Measurements from ENCODE around the gene CYYR1.

The CYYR1 gene

GRCh38 chr21:26422138-26422537, 150.9 kb downstream of the CYYR1 start:
- H3K27ac ChIP-seq (ENCODE audit: extremely low read depth, low read depth, low read length) = no peak overlapping the region
- CTCF ChIA-PET = no interaction called here
- no peaks in the 10 kb centered on the region for H3K9me3 ChIP-seq (ENCODE audit: control insufficient read depth, insufficient read depth, low read depth, low read length)
- H3K36me3 ChIP-seq (ENCODE audit: control insufficient read depth in 2 of 2, insufficient read depth in 1 of 2, low read length in 2 of 2) = no peaks in the 10 kb centered on the region
- H3K4me1 ChIP-seq (ENCODE audit: control insufficient read depth, insufficient read depth, low read length) = no peaks in the 10 kb centered on the region
- no peak overlapping the region for H3K4me3 ChIP-seq (ENCODE audit: low read depth, low read length)
- TF ChIP-seq HOXC10 (CRISPR knock-in tag; IDR thresholded peaks at IDR 0.05) (no peak), ZNF660 (tag by site-specific recombination; IDR thresholded peaks at IDR 0.05) (no peak), ZNF239 (tag by site-specific recombination; IDR thresholded peaks at IDR 0.05) (no peak), ZSCAN4 (tag by site-specific recombination; IDR thresholded peaks at IDR 0.05) (no peak), ZNF335 (tag by site-specific recombination; conservative IDR thresholded peaks at IDR 0.05) (no peak), YY2 (tag by site-specific recombination; IDR thresholded peaks at IDR 0.05) (no peak), SALL2 (tag by site-specific recombination; IDR thresholded peaks at IDR 0.05; ENCODE audit: borderline replicate concordance) (no peak), ZNF2 (tag by site-specific recombination; IDR thresholded peaks at IDR 0.05) (no peak), ZNF23 (tag by site-specific recombination; IDR thresholded peaks at IDR 0.05; ENCODE audit: borderline replicate concordance) (no peak), ZNF555 (tag by site-specific recombination; conservative IDR thresholded peaks at IDR 0.05) (no peak), HOXD13 (CRISPR knock-in tag; IDR thresholded peaks at IDR 0.05; ENCODE audit: borderline replicate concordance) (no peak), ZNF37A (tag by site-specific recombination; IDR thresholded peaks at IDR 0.05) (no peak), GLIS1 (tag by site-specific recombination; IDR thresholded peaks at IDR 0.05) (no peak), ZBTB7A (tag by site-specific recombination; IDR thresholded peaks at IDR 0.05; ENCODE audit: low read depth) (no peak), KLF1 (tag by site-specific recombination; IDR thresholded peaks at IDR 0.05) (no peak), ZFP41 (tag by site-specific recombination; IDR thresholded peaks at IDR 0.05; ENCODE audit: borderline replicate concordance) (no peak), EGR2 (tag by site-specific recombination; IDR thresholded peaks at IDR 0.05; ENCODE audit: low read depth) (no peak), ZNF600 (tag by site-specific recombination; IDR thresholded peaks at IDR 0.05) (no peak), ZNF404 (tag by site-specific recombination; IDR thresholded peaks at IDR 0.05) (no peak), ZNF843 (tag by site-specific recombination; IDR thresholded peaks at IDR 0.05) (no peak)
- POLR2A ChIA-PET = no interaction called here

GRCh38 chr21:26421724-26422123, 151.4 kb downstream of the CYYR1 start:
- Histone ChIP-seq H3K9me3 (ENCODE audit: control insufficient read depth, insufficient read depth, low read depth, low read length) (no peaks in the 10 kb centered on the region), H3K27ac (ENCODE audit: extremely low read depth, low read depth, low read length) (no peak overlapping the region), H3K4me3 (ENCODE audit: low read depth, low read length) (no peak overlapping the region), H3K4me1 (ENCODE audit: control insufficient read depth, insufficient read depth, low read length) (no peaks in the 10 kb centered on the region), H3K36me3 (ENCODE audit: control insufficient read depth in 2 of 2, insufficient read depth in 1 of 2, low read length in 2 of 2) (no peaks in the 10 kb centered on the region)
- CTCF ChIA-PET = no interaction called here
- TF ChIP-seq ZNF221 (tag by site-specific recombination; IDR thresholded peaks at IDR 0.05; ENCODE audit: borderline replicate concordance) (no peak), SALL2 (tag by site-specific recombination; IDR thresholded peaks at IDR 0.05; ENCODE audit: borderline replicate concordance) (no peak), ZNF529 (tag by site-specific recombination; IDR thresholded peaks at IDR 0.05; ENCODE audit: insufficient replicate concordance) (no peak), ZNF335 (tag by site-specific recombination; conservative IDR thresholded peaks at IDR 0.05) (no peak), AEBP2 (tag by site-specific recombination; IDR thresholded peaks at IDR 0.05; ENCODE audit: borderline replicate concordance) (no peak), ZNF416 (tag by site-specific recombination; IDR thresholded peaks at IDR 0.05) (no peak), ZNF121 (tag by site-specific recombination; IDR thresholded peaks at IDR 0.05) (no peak), ZNF248 (tag by site-specific recombination; IDR thresholded peaks at IDR 0.05) (no peak), ZNF18 (tag by site-specific recombination; IDR thresholded peaks at IDR 0.05) (no peak), ZNF548 (tag by site-specific recombination; IDR thresholded peaks at IDR 0.05) (no peak), PRDM6 (tag by site-specific recombination; IDR thresholded peaks at IDR 0.05) (no peak), ZNF639 (tag by site-specific recombination; IDR thresholded peaks at IDR 0.05) (no peak), ZNF530 (tag by site-specific recombination; IDR thresholded peaks at IDR 0.05; ENCODE audit: low read depth) (no peak), ZNF423 (tag by site-specific recombination; IDR thresholded peaks at IDR 0.05) (no peak)
- POLR2A ChIA-PET = no interaction called here
